ENCODE results near the gene ROCK2.

Gene ROCK2

GRCh38 chr2:11325961-11326676, 18.3 kb downstream of the ROCK2 start:
- TF ChIP-seq EZH2phosphoT487 (IDR thresholded peaks at IDR 0.05; ENCODE audit: borderline replicate concordance) (no peak), CTCF (conservative IDR thresholded peaks at IDR 0.05; ENCODE audit: low read length) (no peak)

GRCh38 chr2:11321847-11322246, 22.6 kb downstream of the ROCK2 start:
- Histone ChIP-seq H3K9me3 (ENCODE audit: insufficient read depth, low read depth, low read length) (no peaks in the 10 kb centered on the region; the same call in 1 of the 2 replicates), H3K79me2 (ENCODE audit: insufficient read depth, low read length) (peaks cover 80% of the 10 kb centered on the region), H2AFZ (ENCODE audit: low read length) (no peak overlapping the region), H3K4me3 (ENCODE audit: low read length, poor library complexity, severe bottlenecking) (no peak overlapping the region), H3F3A (ENCODE audit: low read depth) (peaks cover 5% of the 10 kb centered on the region; the same call in 1 of the 2 replicates), H3K4me1 (ENCODE audit: insufficient read depth, low read length, poor library complexity, severe bottlenecking) (peaks cover 30% of the 10 kb centered on the region), H3K36me3 (ENCODE audit: insufficient read depth, low read length) (no peaks in the 10 kb centered on the region), H3K9me2 (replicated peaks; ENCODE audit: low read depth, low read length) (no peaks in the 10 kb centered on the region), H3K9ac (ENCODE audit: low read depth, low read length, poor library complexity, severe bottlenecking) (no peak overlapping the region), H3K27me3 (ENCODE audit: insufficient read depth, low read length, poor library complexity, severe bottlenecking) (no peaks in the 10 kb centered on the region), H4K20me1 (ENCODE audit: insufficient read depth, low read length, poor library complexity, severe bottlenecking) (peaks cover 62% of the 10 kb centered on the region), H3K4me2 (ENCODE audit: low read depth, low read length, poor library complexity, severe bottlenecking) (no peak overlapping the region)
- TF ChIP-seq EZH2phosphoT487 (IDR thresholded peaks at IDR 0.05; ENCODE audit: borderline replicate concordance): no peak
- no peak for TF ChIP-seq CTCF (conservative IDR thresholded peaks at IDR 0.05; ENCODE audit: low read length)

More at GRCh38 chr2:11325961-11326676, 18.3 kb downstream of the ROCK2 start:
- H3K4me2 ChIP-seq (ENCODE audit: low read depth, low read length, poor library complexity, severe bottlenecking): peak overlapping the region; percentile 26
- H2AFZ ChIP-seq (ENCODE audit: low read length): no peak overlapping the region
- H3K79me2 ChIP-seq (ENCODE audit: insufficient read depth, low read length): peaks cover 91% of the 10 kb centered on the region
- H3K9ac ChIP-seq (ENCODE audit: low read depth, low read length, poor library complexity, severe bottlenecking): no peak overlapping the region
- H3K27me3 ChIP-seq (ENCODE audit: insufficient read depth, low read length, poor library complexity, severe bottlenecking): no peaks in the 10 kb centered on the region
- H3K4me1 ChIP-seq (ENCODE audit: insufficient read depth, low read length, poor library complexity, severe bottlenecking): peaks cover 51% of the 10 kb centered on the region
- no peaks in the 10 kb centered on the region; the same call in 1 of the 2 replicates for H3F3A ChIP-seq (ENCODE audit: low read depth)
- no peak overlapping the region for H3K4me3 ChIP-seq (ENCODE audit: low read length, poor library complexity, severe bottlenecking)
- peaks cover 84% of the 10 kb centered on the region for H4K20me1 ChIP-seq (ENCODE audit: insufficient read depth, low read length, poor library complexity, severe bottlenecking)
- H3K9me2 ChIP-seq (replicated peaks; ENCODE audit: low read depth, low read length): no peaks in the 10 kb centered on the region
- no peaks in the 10 kb centered on the region for H3K36me3 ChIP-seq (ENCODE audit: insufficient read depth, low read length)
- H3K9me3 ChIP-seq (ENCODE audit: insufficient read depth, low read depth, low read length): no peaks in the 10 kb centered on the region

DNA sequence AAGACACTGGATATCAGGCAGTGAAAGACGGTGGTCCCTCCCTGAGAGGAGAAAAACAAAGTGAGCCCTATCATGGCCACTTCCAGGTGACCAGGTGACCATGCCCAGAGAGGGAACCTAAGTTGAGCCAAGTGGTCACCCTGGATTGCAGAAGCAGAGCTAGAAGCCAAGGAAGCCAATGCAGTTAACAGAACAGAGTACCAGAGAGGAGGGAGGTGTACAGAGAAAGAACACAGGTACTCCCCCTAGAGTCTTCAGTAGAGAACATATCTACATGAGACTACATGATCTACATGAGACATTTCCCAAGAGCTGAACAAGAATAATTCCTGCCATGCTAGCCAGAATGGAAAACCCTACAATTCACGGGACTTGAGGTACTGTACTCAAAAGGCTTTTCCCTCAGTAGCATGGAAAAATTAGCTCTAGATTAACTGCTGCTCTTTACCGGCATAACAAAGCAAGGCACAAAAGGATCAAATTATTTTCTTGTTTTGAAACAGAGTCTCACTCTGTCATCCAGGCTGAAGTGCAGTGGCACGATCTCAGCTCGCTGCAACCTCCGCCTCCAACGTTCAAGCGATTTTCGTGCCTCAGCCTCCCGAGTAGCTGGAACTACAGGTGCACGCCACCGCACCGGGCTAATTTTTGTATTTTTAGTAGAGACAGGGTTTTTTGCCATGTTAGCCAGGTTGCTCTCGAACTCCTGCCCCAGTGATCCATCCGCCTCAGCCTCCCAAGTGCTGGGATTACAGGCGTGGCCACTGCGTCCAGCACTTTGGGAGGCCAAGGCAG, 23.5 kb downstream of the ROCK2 start:
- H3K9me2 ChIP-seq (replicated peaks; ENCODE audit: low read depth, low read length): no peaks in the 10 kb centered on the region
- H2AFZ ChIP-seq (ENCODE audit: low read length): no peak overlapping the region
- H3K36me3 ChIP-seq (ENCODE audit: insufficient read depth, low read length): no peaks in the 10 kb centered on the region
- H4K20me1 ChIP-seq (ENCODE audit: insufficient read depth, low read length, poor library complexity, severe bottlenecking): peaks cover 63% of the 10 kb centered on the region
- H3K79me2 ChIP-seq (ENCODE audit: insufficient read depth, low read length): peaks cover 80% of the 10 kb centered on the region
- no peak overlapping the region for H3K4me3 ChIP-seq (ENCODE audit: low read length, poor library complexity, severe bottlenecking)
- peak; percentile 53 for TF ChIP-seq CTCF (conservative IDR thresholded peaks at IDR 0.05; ENCODE audit: low read length)
- TF ChIP-seq EZH2phosphoT487 (IDR thresholded peaks at IDR 0.05; ENCODE audit: borderline replicate concordance): no peak
- H3F3A ChIP-seq (ENCODE audit: low read depth): peaks cover 9% of the 10 kb centered on the region; the same call in 1 of the 2 replicates
- no peak overlapping the region for H3K4me2 ChIP-seq (ENCODE audit: low read depth, low read length, poor library complexity, severe bottlenecking)
- no peaks in the 10 kb centered on the region for H3K27me3 ChIP-seq (ENCODE audit: insufficient read depth, low read length, poor library complexity, severe bottlenecking)
- H3K9me3 ChIP-seq (ENCODE audit: insufficient read depth, low read depth, low read length): no peaks in the 10 kb centered on the region; the same call in 1 of the 2 replicates
- no peak overlapping the region for H3K9ac ChIP-seq (ENCODE audit: low read depth, low read length, poor library complexity, severe bottlenecking)
- H3K4me1 ChIP-seq (ENCODE audit: insufficient read depth, low read length, poor library complexity, severe bottlenecking): peaks cover 26% of the 10 kb centered on the region

All from Loucy (cell line).